22Rv1 (cell line): Measurements from ENCODE around the gene GLOD5.

ENCODE experiments used
- CTCF ChIP-seq: fragments of 450-650 bp; IDR thresholded peaks from 2 replicates; pipeline ENCODE4 v1.5.1; 2017; ENCODE audit warnings: mild to moderate bottlenecking
- ZFX ChIP-seq: fragments of 450-650 bp; IDR thresholded peaks from 2 replicates; pipeline ENCODE4 v1.6.1; 2017; ENCODE audit warnings: antibody characterized with exemption, borderline replicate concordance

DNA sequence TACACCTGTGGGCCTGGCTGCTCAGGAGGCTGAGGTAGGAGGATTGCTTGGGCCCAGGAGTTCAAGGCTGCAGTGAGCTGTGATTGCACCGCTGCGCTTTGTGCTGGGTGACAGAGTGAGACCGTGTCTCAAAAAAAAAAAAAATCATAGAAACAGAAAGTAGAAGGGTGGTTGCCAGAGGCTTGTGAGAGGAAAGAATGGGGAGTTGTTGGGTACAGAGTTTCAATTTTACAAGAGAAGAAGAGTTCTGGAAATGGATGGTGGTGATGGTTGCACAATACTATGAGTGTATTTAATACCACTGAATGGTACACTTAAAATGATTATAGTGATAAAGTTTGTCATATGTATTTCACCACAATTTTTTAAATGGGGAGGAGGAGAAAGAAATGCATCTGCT, 10.2 kb upstream of the GLOD5 start:
- TF ChIP-seq CTCF (no peak), ZFX (no peak)
